Measurements from ENCODE around the gene CHCHD3.

GRCh38 chr7:132800522-132800921 is 281.4 kb downstream of the CHCHD3 start:
- TF ChIP-seq ZNF8 (CRISPR knock-in tag; IDR thresholded peaks at IDR 0.05): no peak
- TF ChIP-seq OSR1 (CRISPR knock-in tag; IDR thresholded peaks at IDR 0.05): no peak
- TF ChIP-seq SNAI2 (CRISPR knock-in tag; IDR thresholded peaks at IDR 0.05): no peak

All from SK-N-SH treated with all-trans-retinoic acid at 6 μM for 48 hours (cell line).